B cell (primary cell): ENCODE measurements around the gene G6PC3. TPM values are rescaled to one million over a fixed set of nuclear protein-coding genes. Genes with fewer than 3 reads are reported as not detected.

ENCODE experiments used
- ATAC-seq: fragments of 200-7000 bp; cut with Tn5 transposase; one replicate; pipeline ENCODE4 v1.10.0; 2021; ENCODE audit warnings: low read depth, mild to moderate bottlenecking, moderate number of reproducible peaks, moderate library complexity
- CTCF ChIA-PET: fragments of 350-600 bp; sonication (Branson Sonifier 250); formaldehyde crosslinking; loops from one replicate; lab custom pipeline; 2021; ENCODE audit warnings: antibody characterized with exemption, inconsistent platforms; lab: Charles Lee
- POLR2A ChIA-PET: fragments of 350-600 bp; sonication (Branson Sonifier 250); formaldehyde crosslinking; loops from one replicate; lab custom pipeline; 2021; ENCODE audit warnings: antibody characterized with exemption; lab: Charles Lee
- DNase-seq: peaks from one replicate; pipeline ENCODE4 v3.0.0; 2013
- H2AFZ ChIP-seq: 2 replicates; pipeline ENCODE4 v1.6.1; 2012; ENCODE audit warnings: mild to moderate bottlenecking, low read depth, low read length; ENCODE audit not compliant: insufficient read depth, poor library complexity, severe bottlenecking
- H3K27ac ChIP-seq, 2 donors: 1 replicate in 1 of 2; 2 replicates in 1 of 2; pipeline ENCODE4 v1.5.1; 2012 to 2013; ENCODE audit warnings: low read length in 2 of 2, mild to moderate bottlenecking in 2 of 2, moderate library complexity in 1 of 2
- H3K27me3 ChIP-seq, 4 experiments: fragments of 200-600 bp in 1 of 4; sonication (generic) in 1 of 4; replicated peaks in 1 of 4; 1 replicate in 2 of 4; 2 replicates in 2 of 4; pipeline versions ENCODE4 v1.6.1 to v1.7.0; 2013 to 2016; ENCODE audit warnings: low read length in 3 of 4, mild to moderate bottlenecking in 2 of 4, mixed read lengths in 1 of 4, moderate library complexity in 1 of 4; ENCODE audit not compliant: insufficient read depth in 4 of 4, control insufficient read depth in 3 of 4; ENCODE audit errors: control extremely low read depth in 1 of 4
- H3K36me3 ChIP-seq, 2 experiments: replicated peaks in 1 of 2; 1 replicate in 1 of 2; 2 replicates in 1 of 2; pipeline versions ENCODE4 v1.6.1 to v1.7.1; 2013; ENCODE audit warnings: low read length in 1 of 2; ENCODE audit not compliant: insufficient read depth in 2 of 2, control insufficient read depth in 1 of 2; ENCODE audit errors: control extremely low read depth in 1 of 2, extremely low read depth in 1 of 2
- H3K4me1 ChIP-seq, 2 donors: fragments of 200-600 bp in 1 of 2; sonication (generic) in 1 of 2; 1 replicate in 1 of 2; 2 replicates in 1 of 2; pipeline versions ENCODE4 v1.5.1 to v1.6.1; 2013 to 2017; ENCODE audit warnings: low read length in 2 of 2; ENCODE audit not compliant: control insufficient read depth in 2 of 2, insufficient read depth in 2 of 2
- H3K4me2 ChIP-seq: replicated peaks from 2 replicates; pipeline ENCODE3; 2012; ENCODE audit warnings: mild to moderate bottlenecking, low read depth, low read length; ENCODE audit not compliant: poor library complexity, severe bottlenecking
- H3K4me3 ChIP-seq, 5 experiments: fragments of 200-600 bp in 1 of 5; sonication (generic) in 1 of 5; 1 replicate in 3 of 5; 2 replicates in 2 of 5; pipeline versions ENCODE4 v1.5.1 to v1.7.0; 2011 to 2016; ENCODE audit warnings: low read length in 4 of 5, mild to moderate bottlenecking in 4 of 5, low read depth in 2 of 5, control low read depth in 1 of 5, moderate library complexity in 1 of 5; ENCODE audit not compliant: insufficient read depth in 1 of 5; ENCODE audit errors: control extremely low read depth in 1 of 5, extremely low read depth in 1 of 5
- H3K79me2 ChIP-seq: fragments of 200-600 bp; sonication (generic); one replicate; pipeline ENCODE4 v1.6.0; 2016; ENCODE audit warnings: low read length; ENCODE audit not compliant: control insufficient read depth, insufficient read depth
- H3K9ac ChIP-seq: fragments of 200-600 bp; sonication (generic); 2 replicates; pipeline ENCODE4 v1.6.1; 2017; ENCODE audit warnings: mild to moderate bottlenecking, low read length, moderate library complexity
- H3K9me3 ChIP-seq, 3 donors: one replicate each; pipeline versions ENCODE4 v1.6.1 to v1.7.1; 2013; ENCODE audit warnings: low read length in 2 of 3; ENCODE audit not compliant: control insufficient read depth in 2 of 3, insufficient read depth in 1 of 3; ENCODE audit errors: control extremely low read depth in 1 of 3
- H4K20me1 ChIP-seq: 2 replicates; pipeline ENCODE4 v1.6.0; 2012; ENCODE audit warnings: mild to moderate bottlenecking, low read length; ENCODE audit not compliant: insufficient read depth, control insufficient read depth, poor library complexity, severe bottlenecking
- H3K27ac Mint-ChIP-seq: one replicate; pipeline ENCODE4 v1.8.0; 2021; ENCODE audit warnings: mixed read lengths
- H3K27me3 Mint-ChIP-seq: one replicate; pipeline ENCODE4 v1.8.0; 2021; ENCODE audit warnings: mixed read lengths
- H3K4me1 Mint-ChIP-seq: one replicate; pipeline ENCODE4 v1.8.0; 2021; ENCODE audit warnings: mixed read lengths
- H3K4me3 Mint-ChIP-seq: one replicate; pipeline ENCODE4 v1.8.0; 2021; ENCODE audit warnings: mixed read lengths
- H3K9me3 Mint-ChIP-seq: one replicate; pipeline ENCODE4 v1.8.0; 2022; ENCODE audit warnings: mixed read lengths; ENCODE audit not compliant: insufficient read depth
- CTCF ChIP-seq: fragments of 200-600 bp; IDR thresholded peaks from one replicate; pipeline ENCODE4 v1.8.0; 2022; ENCODE audit warnings: antibody characterized with exemption, mild to moderate bottlenecking
- EZH2 ChIP-seq: IDR thresholded peaks from 2 replicates; pipeline ENCODE4 v1.6.1; 2012; ENCODE audit warnings: borderline replicate concordance, low read depth, mild to moderate bottlenecking, moderate library complexity, low read length; ENCODE audit not compliant: insufficient read depth, poor library complexity, severe bottlenecking
- WGBS: methylation state at CpG from one replicate; pipeline ENCODE4 v1.1.5; 2013; ENCODE audit warnings: missing lambda C conversion rate; ENCODE audit not compliant: insufficient coverage; 5-methylcytosine and 5-hydroxymethylcytosine counted together
- intact Hi-C: fragments of 100-400 bp; cut with micrococcal nuclease; formaldehyde crosslinking; loops from one replicate; pipeline ENCODE4 v1.10.0; 2022
- polyA plus RNA-seq: library from polyadenylated mRNA; depleted of rRNA; stranded (reverse); fragments of >200 nt; gene quantifications from 2 replicates; pipeline ENCODE4 v1.2.3, GENCODE V29; 2012
- total RNA-seq, 2 donors: library from RNA; stranded (reverse); fragments of 120-200 nt in 1 of 2; gene quantifications; 1 replicate in 1 of 2; 2 replicates in 1 of 2; pipeline versions ENCODE4 v1.2.3 to v1.2.4, GENCODE V29; 2013 to 2022

G6PC3 gene
- total and polyA plus RNA-seq, 2 donors (not counting 1 experiment from before 2014, with no cell fraction given): 24.3 to 28.5 TPM

GRCh38 chr17:44078412-44078811, 7.9 kb downstream of the G6PC3 start:
- TF ChIP-seq EZH2: no peak
- TF ChIP-seq CTCF: no peak
- Histone ChIP-seq H3K4me2 (no peak overlapping the region), H3K4me1 (no peaks in the 10 kb centered on the region), H3K4me3 (no peak overlapping the region), H3K9me3 (no peaks in the 10 kb centered on the region), H3K27me3 (no peaks in the 10 kb centered on the region), H2AFZ (no peak overlapping the region), H3K36me3 (peaks cover 1 to 77% of the 10 kb centered on the region in 2 experiments), H4K20me1 (no peaks in the 10 kb centered on the region), H3K9ac (no peak overlapping the region), H3K79me2 (no peaks in the 10 kb centered on the region), H3K27ac (no peak overlapping the region)
- intact Hi-C loops: no loop called here
- Mint-ChIP-seq H3K4me1 (no peaks in the 10 kb centered on the region), H3K27ac (no peak overlapping the region), H3K9me3 (no peaks in the 10 kb centered on the region), H3K4me3 (no peak overlapping the region), H3K27me3 (no peaks in the 10 kb centered on the region)
- ChIA-PET POLR2A (no interaction called here), CTCF (no interaction called here)
- DNase-seq: no peak
- WGBS: 99% methylated on average over 16 of the region's 19 CpGs
- ATAC-seq: no peak

GRCh38 chr17:44079877-44080821, 9.6 kb downstream of the G6PC3 start:
- WGBS: 87% methylated on average over 17 of the region's 18 CpGs
- H3K27ac Mint-ChIP-seq: peak overlapping the region; percentile 56
- Histone ChIP-seq H3K4me1 (no peaks in the 10 kb centered on the region), H3K27me3 (no peaks in the 10 kb centered on the region), H3K9ac (no peak overlapping the region), H3K4me3 (no peak overlapping the region), H4K20me1 (no peaks in the 10 kb centered on the region), H3K4me2 (no peak overlapping the region), H3K36me3 (peaks cover 1 to 85% of the 10 kb centered on the region in 2 experiments), H3K9me3 (no peaks in the 10 kb centered on the region), H2AFZ (no peak overlapping the region), H3K79me2 (no peaks in the 10 kb centered on the region), H3K27ac (no peak overlapping the region)
- intact Hi-C loops: no loop called here
- no peaks in the 10 kb centered on the region for H3K27me3 Mint-ChIP-seq
- ChIA-PET POLR2A (no interaction called here), CTCF (no interaction called here)
- H3K9me3 Mint-ChIP-seq: no peaks in the 10 kb centered on the region
- H3K4me3 Mint-ChIP-seq: no peak overlapping the region
- TF ChIP-seq CTCF (no peak), EZH2 (no peak)
- ATAC-seq: no peak
- H3K4me1 Mint-ChIP-seq: no peaks in the 10 kb centered on the region
- DNase-seq: no peak
